ENCODE data around the gene MAN1C1.

DNA sequence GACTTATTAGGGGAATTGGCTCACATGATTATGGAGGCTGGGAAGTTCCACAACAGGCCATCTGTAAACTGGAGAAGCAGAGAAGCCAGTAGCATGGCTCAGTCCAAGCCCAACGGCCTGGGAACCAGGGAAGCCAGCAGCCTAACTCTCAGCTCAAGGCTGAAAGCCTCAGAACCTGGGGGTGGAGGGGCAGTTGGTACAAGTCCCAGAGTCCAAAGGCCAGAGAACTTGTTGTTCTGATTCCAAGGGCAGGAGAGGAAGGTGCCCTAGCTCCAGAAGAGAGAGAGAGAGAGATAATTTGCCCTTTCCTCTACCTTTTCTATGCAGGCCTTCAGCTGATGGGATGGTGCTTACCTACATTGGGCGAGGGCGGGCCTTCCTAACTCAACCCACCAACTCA lies 55.3 kb downstream of the MAN1C1 start:
- no peak for TF ChIP-seq POLR2A (IDR thresholded peaks at IDR 0.05)
- no peak for TF ChIP-seq CTCF (IDR thresholded peaks at IDR 0.05)
- TF ChIP-seq POLR2AphosphoS5 (IDR thresholded peaks at IDR 0.05) = no peak
- no peak for TF ChIP-seq EP300 (IDR thresholded peaks at IDR 0.05)

All from sigmoid colon (tissue), 4 donors.